HG02763 (cell line): ENCODE results near the gene MLEC.

Source experiments
- ATAC-seq: cut with Tn5 transposase; IDR thresholded peaks from one replicate; pipeline ENCODE4 v1.9.1; 2021; ENCODE audit warnings: mild to moderate bottlenecking, moderate library complexity; ENCODE audit not compliant: unreplicated experiment

Gene MLEC

GRCh38 chr12:120690083-120690450 is 3.1 kb downstream of the MLEC start:
- no peak for ATAC-seq

GRCh38 chr12:120690978-120691377 is 4.0 kb downstream of the MLEC start:
- ATAC-seq, result no peak

- no peak for ATAC-seq
Observed at GRCh38 chr12:120692524-120693033, 5.6 kb downstream of the MLEC start.

- ATAC-seq, result no peak
Observed at GRCh38 chr12:120693848-120694247, 6.9 kb downstream of the MLEC start.

- no peak for ATAC-seq
Observed at GRCh38 chr12:120696626-120697025, 9.7 kb downstream of the MLEC start.

GRCh38 chr12:120697344-120697743 is 10.4 kb downstream of the MLEC start:
- ATAC-seq, result no peak

GRCh38 chr12:120698665-120699064 is 11.7 kb downstream of the MLEC start:
- no peak for ATAC-seq

- ATAC-seq, result no peak
Observed at GRCh38 chr12:120699553-120699952, 12.6 kb downstream of the MLEC start.

GRCh38 chr12:120700886-120701285 is 13.9 kb downstream of the MLEC start:
- ATAC-seq, result no peak

GRCh38 chr12:120702637-120703036 is 15.7 kb downstream of the MLEC start:
- ATAC-seq, result no peak

- no peak for ATAC-seq
Observed at GRCh38 chr12:120703311-120703942, 16.5 kb downstream of the MLEC start.

GRCh38 chr12:120705618-120706017 is 18.7 kb downstream of the MLEC start:
- no peak for ATAC-seq

- no peak for ATAC-seq
Observed at GRCh38 chr12:120706029-120706428, 19.1 kb downstream of the MLEC start.

- no peak for ATAC-seq
Observed at GRCh38 chr12:120708651-120709050, 21.7 kb downstream of the MLEC start.

GRCh38 chr12:120710031-120710804 is 23.3 kb downstream of the MLEC start, which contains the start of gene UNC119B:
Gene UNC119B, plus strand, starts transcription at chr12:120710458. Its CDS starts 17 bp downstream, at chr12:120710475.
- ATAC-seq, result peak; percentile 78

- peak; percentile 17 for ATAC-seq
Observed at GRCh38 chr12:120710805-120711296, 23.9 kb downstream of the MLEC start.

- no peak for ATAC-seq
Observed at GRCh38 chr12:120711411-120711810, 24.5 kb downstream of the MLEC start.

- no peak for ATAC-seq
Observed at GRCh38 chr12:120712610-120713009, 25.7 kb downstream of the MLEC start.

GRCh38 chr12:120713861-120714482 is 27.0 kb downstream of the MLEC start:
- no peak for ATAC-seq

GRCh38 chr12:120718055-120718454 is 31.1 kb downstream of the MLEC start:
- no peak for ATAC-seq

GRCh38 chr12:120719072-120719471 is 32.1 kb downstream of the MLEC start:
- ATAC-seq, result no peak
